GM23338 (cell line): ENCODE measurements around the gene SLC30A5. TPM values are rescaled to one million over a fixed set of nuclear protein-coding genes. Genes with fewer than 3 reads are reported as not detected.
"Not testable (repeated sequence)": the region's sequence is repeated elsewhere in the genome, so short reads cannot be mapped to it uniquely, and the experiment has no call there.

Experiments used
- ATAC-seq: fragments of 200-7000 bp; cut with Tn5 transposase; 3 replicates; pipeline ENCODE4 v1.9.1; 2020
- DNase-seq: peaks from one replicate; pipeline ENCODE4 v3.0.0-alpha.2; 2015; ENCODE audit warnings: low spot score
- H2AFZ ChIP-seq: fragments of 200-600 bp; sonication (generic); 2 replicates; pipeline ENCODE4 v1.8.0; 2016; ENCODE audit warnings: antibody characterized with exemption, mild to moderate bottlenecking, moderate library complexity
- H3F3A ChIP-seq: fragments of 200-600 bp; sonication (generic); replicated peaks from 2 replicates; pipeline ENCODE4 v1.8.0; 2017; ENCODE audit warnings: antibody characterized with exemption, mixed run types, low read depth
- H3K27ac ChIP-seq: fragments of 200-600 bp; sonication (generic); 2 replicates; pipeline ENCODE4 v1.6.1; 2016; ENCODE audit warnings: low read depth
- H3K27me3 ChIP-seq: fragments of 200-600 bp; sonication (generic); 2 replicates; pipeline ENCODE4 v1.8.0; 2016; ENCODE audit warnings: mild to moderate bottlenecking, mixed run types, moderate library complexity; ENCODE audit not compliant: insufficient read depth
- H3K36me3 ChIP-seq: fragments of 200-600 bp; sonication (generic); 2 replicates; pipeline ENCODE4 v1.8.0; 2016; ENCODE audit warnings: mild to moderate bottlenecking; ENCODE audit not compliant: insufficient read depth
- H3K4me1 ChIP-seq: fragments of 200-600 bp; sonication (generic); 2 replicates; pipeline ENCODE4 v1.8.0; 2016; ENCODE audit warnings: mild to moderate bottlenecking, moderate library complexity; ENCODE audit not compliant: insufficient read depth
- H3K4me2 ChIP-seq: fragments of 200-600 bp; sonication (generic); 2 replicates; pipeline ENCODE4 v1.7.1; 2017; ENCODE audit warnings: mixed run types
- H3K4me3 ChIP-seq: fragments of 200-600 bp; sonication (generic); 2 replicates; pipeline ENCODE4 v1.6.1; 2016; ENCODE audit warnings: mixed run types
- H3K79me2 ChIP-seq: fragments of 200-600 bp; sonication (generic); replicated peaks from 2 replicates; pipeline ENCODE4 v1.8.0; 2017; ENCODE audit warnings: mild to moderate bottlenecking; ENCODE audit not compliant: insufficient read depth
- H3K9me2 ChIP-seq: fragments of 200-600 bp; sonication (generic); 2 replicates; pipeline ENCODE4 v1.8.0; 2017; ENCODE audit not compliant: insufficient read depth
- H4K20me1 ChIP-seq: fragments of 200-600 bp; sonication (generic); replicated peaks from 2 replicates; pipeline ENCODE4 v1.8.0; 2017; ENCODE audit warnings: mild to moderate bottlenecking; ENCODE audit not compliant: insufficient read depth
- H3K27ac Mint-ChIP-seq: 2 replicates; pipeline ENCODE4 v1.8.0; 2020; ENCODE audit warnings: inconsistent platforms, mild to moderate bottlenecking, moderate library complexity, mixed read lengths
- H3K27me3 Mint-ChIP-seq: 3 replicates; pipeline ENCODE4 v1.8.0; 2022; ENCODE audit warnings: low read depth, mild to moderate bottlenecking, moderate library complexity, mixed read lengths, inconsistent platforms; ENCODE audit not compliant: insufficient read depth, poor library complexity
- H3K36me3 Mint-ChIP-seq: 3 replicates; pipeline ENCODE4 v1.8.0; 2021; ENCODE audit warnings: low read depth, mild to moderate bottlenecking, inconsistent platforms, moderate library complexity, mixed read lengths
- H3K4me1 Mint-ChIP-seq: 3 replicates; pipeline ENCODE4 v1.8.0; 2020; ENCODE audit warnings: mild to moderate bottlenecking, inconsistent platforms, mixed read lengths
- H3K4me3 Mint-ChIP-seq: 3 replicates; pipeline ENCODE4 v1.8.0; 2021; ENCODE audit warnings: moderate library complexity, mild to moderate bottlenecking, inconsistent platforms, mixed read lengths
- H3K9me3 Mint-ChIP-seq: 3 replicates; pipeline ENCODE4 v1.8.0; 2020; ENCODE audit warnings: moderate library complexity, mild to moderate bottlenecking, inconsistent platforms, mixed read lengths
- EZH2 ChIP-seq: fragments of 200-600 bp; sonication (generic); IDR thresholded peaks from one replicate; pipeline ENCODE4 v1.8.0; 2017; ENCODE audit warnings: antibody characterized with exemption, mild to moderate bottlenecking, low read depth; ENCODE audit not compliant: unreplicated experiment
- EZH2phosphoT487 ChIP-seq: fragments of 200-600 bp; sonication (generic); IDR thresholded peaks from one replicate; pipeline ENCODE4 v1.8.1; 2018; ENCODE audit warnings: antibody characterized with exemption; ENCODE audit not compliant: unreplicated experiment
- JUNB ChIP-seq: IDR thresholded peaks from one replicate; pipeline ENCODE4 v1.6.1; 2016; ENCODE audit warnings: antibody characterized with exemption; ENCODE audit not compliant: unreplicated experiment
- NANOG ChIP-seq: IDR thresholded peaks from 2 replicates; pipeline ENCODE4 v1.6.1; 2016; ENCODE audit warnings: antibody characterized with exemption, borderline replicate concordance
- POLR2AphosphoS5 ChIP-seq: IDR thresholded peaks from 2 replicates; pipeline ENCODE4 v1.6.1; 2016; ENCODE audit warnings: antibody characterized with exemption, low read depth
- STAT1 ChIP-seq: IDR thresholded peaks from one replicate; pipeline ENCODE4 v1.6.1; 2016; ENCODE audit warnings: antibody characterized with exemption; ENCODE audit not compliant: unreplicated experiment
- ZNF114 ChIP-seq: fragments of 250-450 bp; sonication (Bioruptor Pico); IDR thresholded peaks from 2 replicates; pipeline ENCODE4 v1.5.0; 2020; ENCODE audit warnings: mild to moderate bottlenecking, moderate library complexity
- ZNF331 ChIP-seq: fragments of 250-450 bp; sonication (Bioruptor Pico); IDR thresholded peaks from 2 replicates; pipeline ENCODE4 v1.5.0; 2020; ENCODE audit warnings: low read depth, mild to moderate bottlenecking, moderate library complexity
- polyA plus RNA-seq: library from polyadenylated mRNA; unstranded; fragments of >200 nt; fragmentation: Nextera tagmentation; extraction: Ambion mirVana; gene quantifications from 2 replicates; pipeline ENCODE4 v1.2.1, GENCODE V29; 2016
- total RNA-seq: library from RNA; depleted of rRNA; stranded (reverse); fragments of >200 nt; shearing (Covaris generic); gene quantifications from 2 replicates; pipeline ENCODE4 v1.2.3, GENCODE V29; 2014
- TF ChIP-seq, protein P1 (sequence below): IDR thresholded peaks from 2 replicates; pipeline ENCODE4 v1.6.1; 2016; ENCODE audit warnings: antibody characterized with exemption
- TF ChIP-seq, protein P2 (sequence below): fragments of 250-450 bp; sonication (Bioruptor Pico); IDR thresholded peaks from 2 replicates; pipeline ENCODE4 v1.5.0; 2020; ENCODE audit warnings: mild to moderate bottlenecking, moderate library complexity
- TF ChIP-seq, protein P3 (sequence below), 2 experiments: fragments of 200-600 bp in 1 of 2; sonication (generic) in 1 of 2; conservative IDR thresholded peaks; 2 replicates each; pipeline versions ENCODE4 v1.5.1 to v1.6.1; 2016 to 2017; ENCODE audit warnings: antibody characterized with exemption in 2 of 2, low read depth in 2 of 2, mild to moderate bottlenecking in 2 of 2, moderate library complexity in 1 of 2

Gene SLC30A5
- total and polyA plus RNA-seq, 2 experiments from 2014 or later = 38.2 to 43.2 TPM

DNA sequence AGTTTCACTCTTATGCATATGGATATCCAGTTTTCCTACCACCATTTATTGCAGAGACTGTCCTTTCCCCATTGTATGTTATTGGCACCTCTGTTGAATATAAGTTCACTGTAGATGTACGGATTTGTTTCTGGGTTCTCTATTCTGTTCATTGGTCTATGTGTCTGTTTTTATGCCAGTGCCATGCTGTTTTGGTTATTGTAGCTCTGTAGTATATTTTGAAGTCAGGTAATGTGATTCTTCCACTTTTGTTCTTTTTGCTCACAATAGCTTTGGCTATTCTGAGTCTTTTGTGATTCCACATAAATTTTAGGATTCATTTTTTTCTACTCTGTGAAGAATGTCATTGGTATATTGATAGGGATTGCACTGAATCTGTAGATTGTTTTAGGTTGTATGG, 47.0 kb downstream of the SLC30A5 start:
- H3K27ac ChIP-seq = no peak overlapping the region
- no peaks in the 10 kb centered on the region for H3K79me2 ChIP-seq
- H3K4me3 ChIP-seq = no peak overlapping the region
- H3K4me1 Mint-ChIP-seq = peaks cover 7% of the 10 kb centered on the region
- no peaks in the 10 kb centered on the region for H4K20me1 ChIP-seq
- peaks cover 4% of the 10 kb centered on the region for H3K27me3 Mint-ChIP-seq
- no peaks in the 10 kb centered on the region for H3K27me3 ChIP-seq
- H3K9me2 ChIP-seq = no peaks in the 10 kb centered on the region
- H3K4me3 Mint-ChIP-seq = no peak overlapping the region
- ATAC-seq (no peak), DNase-seq (no peak)
- no peaks in the 10 kb centered on the region for H3F3A ChIP-seq
- peaks cover 17% of the 10 kb centered on the region for H3K9me3 Mint-ChIP-seq
- H3K27ac Mint-ChIP-seq = no peak overlapping the region
- H3K4me2 ChIP-seq = no peak overlapping the region
- TF ChIP-seq STAT1 = no peak
- TF ChIP-seq, protein P1, sequence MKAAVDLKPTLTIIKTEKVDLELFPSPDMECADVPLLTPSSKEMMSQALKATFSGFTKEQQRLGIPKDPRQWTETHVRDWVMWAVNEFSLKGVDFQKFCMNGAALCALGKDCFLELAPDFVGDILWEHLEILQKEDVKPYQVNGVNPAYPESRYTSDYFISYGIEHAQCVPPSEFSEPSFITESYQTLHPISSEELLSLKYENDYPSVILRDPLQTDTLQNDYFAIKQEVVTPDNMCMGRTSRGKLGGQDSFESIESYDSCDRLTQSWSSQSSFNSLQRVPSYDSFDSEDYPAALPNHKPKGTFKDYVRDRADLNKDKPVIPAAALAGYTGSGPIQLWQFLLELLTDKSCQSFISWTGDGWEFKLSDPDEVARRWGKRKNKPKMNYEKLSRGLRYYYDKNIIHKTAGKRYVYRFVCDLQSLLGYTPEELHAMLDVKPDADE = no peak
- no peak for TF ChIP-seq EZH2phosphoT487
- no peak for TF ChIP-seq JUNB
- TF ChIP-seq, protein P2, sequence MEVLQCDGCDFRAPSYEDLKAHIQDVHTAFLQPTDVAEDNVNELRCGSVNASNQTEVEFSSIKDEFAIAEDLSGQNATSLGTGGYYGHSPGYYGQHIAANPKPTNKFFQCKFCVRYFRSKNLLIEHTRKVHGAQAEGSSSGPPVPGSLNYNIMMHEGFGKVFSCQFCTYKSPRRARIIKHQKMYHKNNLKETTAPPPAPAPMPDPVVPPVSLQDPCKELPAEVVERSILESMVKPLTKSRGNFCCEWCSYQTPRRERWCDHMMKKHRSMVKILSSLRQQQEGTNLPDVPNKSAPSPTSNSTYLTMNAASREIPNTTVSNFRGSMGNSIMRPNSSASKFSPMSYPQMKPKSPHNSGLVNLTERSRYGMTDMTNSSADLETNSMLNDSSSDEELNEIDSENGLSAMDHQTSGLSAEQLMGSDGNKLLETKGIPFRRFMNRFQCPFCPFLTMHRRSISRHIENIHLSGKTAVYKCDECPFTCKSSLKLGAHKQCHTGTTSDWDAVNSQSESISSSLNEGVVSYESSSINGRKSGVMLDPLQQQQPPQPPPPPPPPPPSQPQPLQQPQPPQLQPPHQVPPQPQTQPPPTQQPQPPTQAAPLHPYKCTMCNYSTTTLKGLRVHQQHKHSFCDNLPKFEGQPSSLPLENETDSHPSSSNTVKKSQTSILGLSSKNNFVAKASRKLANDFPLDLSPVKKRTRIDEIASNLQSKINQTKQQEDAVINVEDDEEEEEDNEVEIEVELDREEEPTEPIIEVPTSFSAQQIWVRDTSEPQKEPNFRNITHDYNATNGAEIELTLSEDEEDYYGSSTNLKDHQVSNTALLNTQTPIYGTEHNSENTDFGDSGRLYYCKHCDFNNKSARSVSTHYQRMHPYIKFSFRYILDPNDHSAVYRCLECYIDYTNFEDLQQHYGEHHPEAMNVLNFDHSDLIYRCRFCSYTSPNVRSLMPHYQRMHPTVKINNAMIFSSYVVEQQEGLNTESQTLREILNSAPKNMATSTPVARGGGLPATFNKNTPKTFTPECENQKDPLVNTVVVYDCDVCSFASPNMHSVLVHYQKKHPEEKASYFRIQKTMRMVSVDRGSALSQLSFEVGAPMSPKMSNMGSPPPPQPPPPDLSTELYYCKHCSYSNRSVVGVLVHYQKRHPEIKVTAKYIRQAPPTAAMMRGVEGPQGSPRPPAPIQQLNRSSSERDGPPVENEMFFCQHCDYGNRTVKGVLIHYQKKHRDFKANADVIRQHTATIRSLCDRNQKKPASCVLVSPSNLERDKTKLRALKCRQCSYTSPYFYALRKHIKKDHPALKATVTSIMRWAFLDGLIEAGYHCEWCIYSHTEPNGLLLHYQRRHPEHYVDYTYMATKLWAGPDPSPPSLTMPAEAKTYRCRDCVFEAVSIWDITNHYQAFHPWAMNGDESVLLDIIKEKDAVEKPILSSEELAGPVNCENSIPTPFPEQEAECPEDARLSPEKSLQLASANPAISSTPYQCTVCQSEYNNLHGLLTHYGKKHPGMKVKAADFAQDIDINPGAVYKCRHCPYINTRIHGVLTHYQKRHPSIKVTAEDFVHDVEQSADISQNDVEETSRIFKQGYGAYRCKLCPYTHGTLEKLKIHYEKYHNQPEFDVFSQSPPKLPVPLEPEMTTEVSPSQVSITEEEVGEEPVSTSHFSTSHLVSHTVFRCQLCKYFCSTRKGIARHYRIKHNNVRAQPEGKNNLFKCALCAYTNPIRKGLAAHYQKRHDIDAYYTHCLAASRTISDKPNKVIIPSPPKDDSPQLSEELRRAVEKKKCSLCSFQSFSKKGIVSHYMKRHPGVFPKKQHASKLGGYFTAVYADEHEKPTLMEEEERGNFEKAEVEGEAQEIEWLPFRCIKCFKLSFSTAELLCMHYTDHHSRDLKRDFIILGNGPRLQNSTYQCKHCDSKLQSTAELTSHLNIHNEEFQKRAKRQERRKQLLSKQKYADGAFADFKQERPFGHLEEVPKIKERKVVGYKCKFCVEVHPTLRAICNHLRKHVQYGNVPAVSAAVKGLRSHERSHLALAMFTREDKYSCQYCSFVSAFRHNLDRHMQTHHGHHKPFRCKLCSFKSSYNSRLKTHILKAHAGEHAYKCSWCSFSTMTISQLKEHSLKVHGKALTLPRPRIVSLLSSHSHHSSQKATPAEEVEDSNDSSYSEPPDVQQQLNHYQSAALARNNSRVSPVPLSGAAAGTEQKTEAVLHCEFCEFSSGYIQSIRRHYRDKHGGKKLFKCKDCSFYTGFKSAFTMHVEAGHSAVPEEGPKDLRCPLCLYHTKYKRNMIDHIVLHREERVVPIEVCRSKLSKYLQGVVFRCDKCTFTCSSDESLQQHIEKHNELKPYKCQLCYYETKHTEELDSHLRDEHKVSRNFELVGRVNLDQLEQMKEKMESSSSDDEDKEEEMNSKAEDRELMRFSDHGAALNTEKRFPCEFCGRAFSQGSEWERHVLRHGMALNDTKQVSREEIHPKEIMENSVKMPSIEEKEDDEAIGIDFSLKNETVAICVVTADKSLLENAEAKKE (CRISPR knock-in tag) = no peak
- TF ChIP-seq, protein P3, sequence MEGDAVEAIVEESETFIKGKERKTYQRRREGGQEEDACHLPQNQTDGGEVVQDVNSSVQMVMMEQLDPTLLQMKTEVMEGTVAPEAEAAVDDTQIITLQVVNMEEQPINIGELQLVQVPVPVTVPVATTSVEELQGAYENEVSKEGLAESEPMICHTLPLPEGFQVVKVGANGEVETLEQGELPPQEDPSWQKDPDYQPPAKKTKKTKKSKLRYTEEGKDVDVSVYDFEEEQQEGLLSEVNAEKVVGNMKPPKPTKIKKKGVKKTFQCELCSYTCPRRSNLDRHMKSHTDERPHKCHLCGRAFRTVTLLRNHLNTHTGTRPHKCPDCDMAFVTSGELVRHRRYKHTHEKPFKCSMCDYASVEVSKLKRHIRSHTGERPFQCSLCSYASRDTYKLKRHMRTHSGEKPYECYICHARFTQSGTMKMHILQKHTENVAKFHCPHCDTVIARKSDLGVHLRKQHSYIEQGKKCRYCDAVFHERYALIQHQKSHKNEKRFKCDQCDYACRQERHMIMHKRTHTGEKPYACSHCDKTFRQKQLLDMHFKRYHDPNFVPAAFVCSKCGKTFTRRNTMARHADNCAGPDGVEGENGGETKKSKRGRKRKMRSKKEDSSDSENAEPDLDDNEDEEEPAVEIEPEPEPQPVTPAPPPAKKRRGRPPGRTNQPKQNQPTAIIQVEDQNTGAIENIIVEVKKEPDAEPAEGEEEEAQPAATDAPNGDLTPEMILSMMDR (conservative IDR thresholded peaks at IDR 0.05; ENCODE audit: low read depth in 2 of 2) = no peak
- TF ChIP-seq POLR2AphosphoS5 = no peak
- TF ChIP-seq ZNF114 (CRISPR knock-in tag) = no peak
- no peak for TF ChIP-seq EZH2
- no peak for TF ChIP-seq NANOG
- no peak for TF ChIP-seq ZNF331 (CRISPR knock-in tag)
- H2AFZ ChIP-seq = no peak overlapping the region
- no peaks in the 10 kb centered on the region for H3K36me3 ChIP-seq
- H3K4me1 ChIP-seq = peaks cover 7% of the 10 kb centered on the region
- 0 out of 3 replicates have a peak, but pooled peaks cover 4% of the 10 kb centered on the region for H3K36me3 Mint-ChIP-seq

DNA sequence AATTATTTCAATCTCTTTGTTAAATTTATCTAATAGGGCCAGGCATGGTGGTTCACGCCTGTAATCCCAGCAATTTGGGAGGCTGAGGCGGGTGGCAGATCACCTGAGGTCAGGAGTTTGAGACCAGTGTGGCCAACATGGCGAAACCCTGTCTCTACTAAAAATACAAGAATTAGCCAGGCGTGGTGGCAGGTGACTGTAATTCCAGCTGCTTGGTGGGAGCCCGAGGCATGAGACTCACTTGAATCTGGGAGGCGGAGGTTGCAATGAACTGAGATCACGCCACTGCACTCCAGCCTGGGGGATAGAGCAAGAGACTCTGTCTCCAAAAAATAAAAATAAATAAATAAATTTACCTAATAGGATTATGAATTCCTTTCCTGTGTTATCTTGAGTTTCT, 54.8 kb downstream of the SLC30A5 start:
- not testable (repeated sequence) for H2AFZ ChIP-seq, DNase-seq

More for the DNA sequence above, 54.8 kb downstream of the SLC30A5 start:
- H3K27ac Mint-ChIP-seq, H3K27me3 ChIP-seq, ATAC-seq, H4K20me1 ChIP-seq, H3K79me2 ChIP-seq, H3K4me2 ChIP-seq, H3F3A ChIP-seq, H3K27me3 Mint-ChIP-seq, H3K4me1 Mint-ChIP-seq, H3K4me3 Mint-ChIP-seq, H3K4me1 ChIP-seq, H3K36me3 ChIP-seq, H3K27ac ChIP-seq, H3K9me2 ChIP-seq, H3K36me3 Mint-ChIP-seq, H3K4me3 ChIP-seq, H3K9me3 Mint-ChIP-seq: not testable (repeated sequence)
